NCI-H128 (cell line): ENCODE measurements around the gene ZNF785.
A peak's percentile ranks its signal among the peaks of the same experiment; 100 is the strongest.
"Not testable (repeated sequence)": the region's sequence is repeated elsewhere in the genome, so short reads cannot be mapped to it uniquely, and the experiment has no call there.

ENCODE experiments used
- DNase-seq: peaks from one replicate; lab custom pipeline; 2025; ENCODE audit not compliant: unreplicated experiment; lab: John Stamatoyannopoulos, UW

The ZNF785 gene

DNA sequence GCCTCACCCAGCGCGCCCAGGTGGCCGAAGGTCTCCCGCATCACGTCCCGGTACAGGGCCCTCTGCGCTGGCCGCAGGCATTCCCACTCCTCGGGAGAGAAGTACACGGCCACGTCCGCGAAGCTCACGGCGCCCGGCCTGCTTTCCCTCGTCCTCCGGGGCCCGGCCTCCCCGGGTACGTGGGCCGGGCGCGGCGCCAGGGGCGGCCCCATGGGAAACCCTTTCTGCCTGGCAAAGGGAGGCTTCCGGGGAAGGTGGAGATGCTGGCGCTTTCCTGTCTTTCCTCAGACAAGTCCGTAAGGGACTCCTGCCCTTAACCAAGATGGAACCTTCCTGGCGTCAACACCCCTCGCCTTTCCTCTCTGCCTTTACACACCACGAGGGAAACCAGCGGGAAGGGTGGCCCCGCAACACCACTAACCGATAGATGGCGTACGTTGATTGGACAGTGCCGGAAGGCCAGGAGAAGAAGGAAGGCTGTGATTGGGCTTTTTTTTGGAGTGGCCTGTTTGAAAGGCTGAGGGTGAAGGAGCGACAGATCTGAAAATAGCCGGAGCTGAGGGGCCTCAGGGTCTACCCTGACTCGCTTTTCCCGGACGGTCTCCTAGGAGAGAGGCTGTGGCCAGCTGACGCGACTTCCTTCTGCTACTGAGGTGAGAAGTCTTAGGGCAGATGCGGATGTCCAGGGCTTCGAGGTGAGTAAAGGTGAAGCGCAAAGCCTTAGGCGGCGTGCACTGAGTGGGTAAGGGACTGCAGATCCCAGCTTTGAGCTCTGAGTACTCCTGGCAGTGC lies at the start of gene ZNF785:
ZNF785 (minus strand) TSS at position 298 of the 792 bp plus-strand sequence; CDS start at position 212, 86 bp downstream.
- DNase-seq: peak; percentile 93

DNA sequence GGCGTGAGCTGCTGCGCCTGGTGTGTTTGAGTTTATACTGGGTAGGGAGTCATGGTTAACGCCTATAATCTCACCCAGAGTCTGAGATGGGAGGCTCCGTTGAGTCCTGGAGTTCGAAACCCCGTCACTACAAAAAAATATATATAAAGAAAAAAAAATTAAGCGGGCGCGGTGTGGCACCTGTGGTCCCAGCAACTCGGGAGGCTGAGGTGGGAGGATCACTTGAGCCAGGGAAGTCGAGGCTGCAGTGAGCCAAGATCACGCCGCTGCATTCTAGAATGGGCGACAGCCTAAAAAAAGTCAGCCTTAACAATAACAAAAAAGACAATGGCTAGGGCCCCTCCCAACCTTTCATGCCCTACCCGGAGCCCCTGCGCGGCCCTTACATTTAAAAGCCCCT lies 48.0 kb upstream of the ZNF785 start:
- no peak for DNase-seq

DNA sequence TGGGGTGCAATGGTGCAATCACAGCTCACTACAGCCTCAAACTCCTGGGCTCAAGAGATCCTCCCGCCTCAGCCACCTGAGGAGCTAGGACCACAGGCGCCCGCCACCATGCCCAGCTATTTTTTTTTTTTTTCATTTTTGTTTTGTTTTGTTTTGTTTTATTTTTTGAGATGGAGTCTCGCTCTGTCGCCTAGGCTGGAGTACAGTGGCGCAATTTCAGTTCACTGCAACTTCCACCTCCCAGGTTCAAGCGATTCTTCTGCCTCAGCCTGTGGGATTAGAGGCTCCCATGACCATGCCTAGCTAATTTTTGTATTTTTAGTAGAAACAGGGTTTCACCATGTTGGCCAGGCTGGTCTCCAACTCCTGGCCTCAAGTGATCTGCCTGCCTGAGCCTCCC lies 47.0 kb upstream of the ZNF785 start:
- DNase-seq: not testable (repeated sequence)

GRCh38 chr16:30628628-30629540 lies 43.4 kb upstream of the ZNF785 start:
- peak; percentile 54 for DNase-seq

DNA sequence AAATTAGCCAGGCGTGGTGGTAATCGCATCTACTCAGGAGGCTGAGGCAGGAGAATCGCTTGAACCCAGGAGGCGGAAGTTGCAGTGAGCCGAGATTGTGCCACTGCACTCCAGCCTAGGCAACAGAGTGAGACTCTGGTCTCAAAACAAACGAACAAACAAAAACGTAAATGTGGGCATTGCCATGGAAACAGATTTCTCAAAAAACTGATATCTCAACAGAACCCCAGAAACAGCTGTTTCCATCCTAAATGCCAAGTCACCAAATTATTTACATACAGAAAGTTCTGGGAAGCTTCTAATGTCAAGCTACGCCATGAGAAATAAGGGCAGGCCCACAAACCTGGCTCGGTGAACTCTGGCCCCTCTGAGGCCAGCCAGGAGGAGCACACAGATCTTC lies 40.7 kb upstream of the ZNF785 start:
- no peak for DNase-seq

DNA sequence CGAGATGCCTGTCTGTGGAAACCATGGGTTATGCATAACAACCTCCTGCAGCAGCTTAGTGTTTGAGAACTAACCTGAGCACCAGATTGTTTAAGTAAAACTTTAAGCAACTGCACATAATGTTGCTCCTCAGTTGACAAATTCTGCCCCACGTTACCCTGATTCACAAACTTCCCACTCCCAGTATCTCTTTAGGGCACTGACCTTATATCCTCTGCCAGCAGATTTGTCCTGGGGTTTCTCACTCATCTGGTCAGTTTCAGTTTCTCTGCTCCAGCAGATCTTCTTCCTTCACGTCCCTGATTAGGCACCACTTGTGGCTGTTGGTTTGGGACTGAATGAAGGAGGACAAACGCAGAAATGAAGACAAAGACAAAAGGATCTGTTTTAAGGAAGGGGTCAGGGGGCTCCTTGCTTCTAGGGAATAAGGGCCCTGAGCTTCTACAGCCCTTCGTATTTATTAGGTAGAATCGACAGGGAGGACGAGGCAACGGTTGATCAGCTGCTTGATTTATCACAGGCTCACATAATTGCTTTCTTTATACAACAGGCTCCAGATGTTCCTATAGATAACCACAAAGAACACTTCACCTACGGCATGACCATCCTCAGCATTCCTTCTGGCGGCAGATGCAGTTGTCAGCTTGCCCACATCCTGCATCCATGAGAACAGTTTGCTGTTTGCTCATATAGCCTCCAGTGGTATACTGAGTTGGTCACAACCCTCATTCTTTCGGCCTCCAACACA lies 38.2 kb upstream of the ZNF785 start:
- no peak for DNase-seq

- no peak for DNase-seq
Measured at GRCh38 chr16:30622455-30623032, 37.0 kb upstream of the ZNF785 start.

- DNase-seq: no peak
Measured at GRCh38 chr16:30621765-30622164, 36.3 kb upstream of the ZNF785 start.

DNA sequence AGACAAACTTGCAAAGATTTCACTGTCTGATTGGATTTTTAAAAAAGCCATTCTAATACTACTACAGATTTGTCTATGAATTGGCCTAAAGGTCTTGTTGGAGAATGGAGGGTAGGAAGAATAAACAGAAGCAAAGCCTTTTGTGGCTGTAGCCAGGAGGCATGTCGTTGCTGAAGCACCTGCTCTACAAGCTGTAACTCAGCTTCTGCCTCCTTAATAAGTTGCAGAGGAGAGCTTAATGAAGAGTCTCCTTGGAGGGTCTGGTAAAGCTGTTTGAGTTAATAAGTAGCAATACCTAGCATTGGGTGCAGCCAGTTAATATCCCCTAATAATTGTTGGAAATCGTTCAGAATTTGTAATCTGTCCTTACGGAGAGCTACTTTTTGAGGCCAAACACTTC lies 34.7 kb upstream of the ZNF785 start:
- no peak for DNase-seq

DNA sequence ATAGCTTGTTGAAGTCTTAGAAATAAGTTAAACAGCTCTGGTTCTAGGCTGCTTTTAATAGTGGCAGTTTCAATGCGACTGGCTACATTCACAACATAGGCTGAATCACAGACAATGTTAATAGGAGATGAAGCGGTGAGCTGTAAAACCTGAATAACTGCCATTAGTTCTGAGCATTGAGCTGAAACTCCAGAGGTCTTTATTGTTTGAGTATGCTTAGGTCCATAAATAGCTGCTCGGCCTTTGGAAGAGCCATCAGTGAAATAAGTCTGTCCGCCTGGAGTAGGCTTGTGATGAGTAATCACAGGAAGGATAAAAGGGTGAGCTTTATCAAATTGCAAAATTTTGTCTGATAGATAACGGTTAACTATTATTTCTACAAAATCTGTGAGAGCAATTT lies 34.1 kb upstream of the ZNF785 start:
- no peak for DNase-seq

GRCh38 chr16:30619202-30619601 lies 33.7 kb upstream of the ZNF785 start:
- no peak for DNase-seq

GRCh38 chr16:30615358-30616091 lies 30.0 kb upstream of the ZNF785 start:
- DNase-seq: peak; percentile 24

DNA sequence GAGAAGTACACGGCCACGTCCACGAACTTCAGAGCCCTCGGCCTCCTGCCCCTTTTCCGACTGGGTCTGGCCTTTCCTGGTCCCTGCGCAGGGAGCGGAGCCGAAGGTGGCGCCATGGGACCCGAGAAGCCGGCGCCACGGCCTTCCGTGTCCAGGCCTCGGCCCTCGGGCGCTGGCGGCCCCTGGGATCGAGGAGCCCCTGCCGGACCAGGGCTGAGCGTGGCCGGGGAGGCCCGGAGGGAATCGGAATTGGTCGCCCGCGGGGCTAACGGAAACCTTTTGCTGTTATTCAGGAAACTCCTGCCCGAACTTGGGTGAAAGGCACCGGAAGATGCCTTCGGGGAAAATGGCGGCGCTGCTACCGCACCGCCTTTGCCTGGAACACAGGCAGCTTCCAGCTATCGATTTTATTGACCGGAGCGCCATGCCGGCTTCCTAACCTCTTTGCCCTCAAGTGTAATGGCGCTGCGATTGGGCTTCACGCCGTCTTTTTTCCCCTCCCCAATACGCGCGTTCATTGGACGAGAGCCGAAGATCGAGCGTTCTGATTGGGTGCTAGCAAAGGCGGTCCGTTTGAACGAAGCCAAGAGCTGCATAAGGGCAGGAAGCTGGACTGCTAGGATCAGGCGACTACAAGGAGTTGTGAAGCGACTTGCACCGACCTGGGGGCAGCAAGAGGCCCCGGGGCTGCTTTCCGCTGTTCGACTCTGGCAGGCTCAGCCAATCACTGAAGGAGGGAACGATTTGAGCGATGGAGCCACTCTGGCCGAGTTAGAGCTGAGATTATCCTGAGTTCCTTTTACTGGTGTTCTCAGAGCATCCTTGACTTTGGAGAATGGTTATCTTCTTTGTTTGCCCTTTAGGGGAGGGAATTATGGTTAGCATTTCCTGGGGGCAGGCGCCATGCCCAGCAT lies 24.7 kb upstream of the ZNF785 start, which contains the start of gene ZNF689:
ZNF689 (minus strand) TSS at position 464 of the 914 bp plus-strand sequence; CDS start at position 116, 348 bp downstream.
- peak; percentile 83 for DNase-seq

GRCh38 chr16:30609002-30609925 lies 23.8 kb upstream of the ZNF785 start:
- DNase-seq: no peak

DNA sequence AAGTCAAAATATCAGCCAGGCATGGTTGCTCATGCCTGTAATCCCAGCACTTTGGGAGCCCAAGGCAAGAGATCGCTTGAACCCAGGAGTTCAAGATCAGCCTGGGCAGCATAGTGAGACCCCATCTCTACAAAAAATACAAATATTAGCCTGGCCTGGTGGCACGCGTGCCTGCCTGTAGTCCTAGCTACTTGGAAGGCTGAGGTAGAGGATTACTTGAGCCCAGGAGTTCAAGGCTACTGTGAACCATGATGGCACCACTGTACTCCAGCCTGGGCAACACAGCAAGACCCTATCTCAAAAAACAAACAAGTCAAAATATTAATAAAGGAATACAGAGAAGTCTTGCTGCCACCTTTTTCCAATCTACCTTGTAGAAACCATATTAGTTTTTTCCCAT lies 20.5 kb upstream of the ZNF785 start:
- no peak for DNase-seq

DNA sequence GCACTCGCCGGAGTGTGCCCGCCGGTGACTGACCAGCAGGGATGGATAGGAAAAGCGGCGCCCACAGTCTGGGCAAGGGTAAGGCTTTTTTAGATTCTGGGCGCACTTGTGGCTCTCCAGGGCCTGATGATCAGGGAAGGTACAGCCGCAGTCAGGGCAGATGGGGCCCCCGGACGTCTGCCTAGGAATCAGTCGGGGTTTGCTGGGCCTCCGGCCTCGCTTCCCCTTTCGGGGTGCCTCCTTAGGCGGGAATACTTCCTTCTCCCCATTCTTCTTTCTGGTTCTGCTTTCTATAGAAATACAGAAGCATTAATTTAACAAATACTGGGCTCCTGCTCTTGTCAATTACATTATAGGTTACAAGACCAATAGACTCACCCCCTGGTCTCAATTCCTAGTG lies 19.7 kb upstream of the ZNF785 start:
- DNase-seq: no peak

DNA sequence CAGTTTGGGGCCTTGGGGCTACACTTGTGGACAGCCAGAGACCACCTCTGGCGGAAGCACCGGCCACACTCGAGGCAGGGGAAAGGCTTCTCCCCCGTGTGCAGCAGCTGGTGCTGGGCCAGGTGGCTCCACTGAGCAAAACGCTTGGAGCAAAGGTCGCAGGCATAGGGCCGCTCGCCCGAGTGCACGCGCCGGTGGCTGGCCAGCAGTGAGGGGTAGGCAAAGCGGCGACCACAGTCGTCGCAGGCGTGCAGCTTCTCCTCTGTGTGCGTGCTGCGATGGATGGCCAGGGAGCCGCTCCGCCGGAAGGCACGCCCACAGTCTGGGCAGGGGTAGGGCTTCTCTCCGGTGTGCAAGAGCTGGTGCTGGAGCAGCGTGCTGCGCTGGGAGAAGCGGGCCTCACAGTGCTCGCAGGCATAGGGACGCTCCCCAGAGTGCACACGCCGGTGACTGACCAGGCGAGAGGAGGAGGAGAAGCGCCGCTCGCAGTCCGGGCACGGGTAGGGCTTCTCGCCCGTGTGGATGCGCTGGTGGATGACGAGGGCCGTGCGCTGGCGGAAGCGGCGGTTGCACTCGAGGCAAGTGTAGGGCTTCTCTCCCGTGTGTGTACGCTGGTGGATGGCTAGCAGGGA lies 18.9 kb upstream of the ZNF785 start:
- no peak for DNase-seq

- no peak for DNase-seq
Measured at GRCh38 chr16:30603945-30604315, 18.4 kb upstream of the ZNF785 start.
